ENCODE results near the gene LY6G5B.
A peak's percentile ranks its signal among the peaks of the same experiment; 100 is the strongest.

Gene LY6G5B

DNA sequence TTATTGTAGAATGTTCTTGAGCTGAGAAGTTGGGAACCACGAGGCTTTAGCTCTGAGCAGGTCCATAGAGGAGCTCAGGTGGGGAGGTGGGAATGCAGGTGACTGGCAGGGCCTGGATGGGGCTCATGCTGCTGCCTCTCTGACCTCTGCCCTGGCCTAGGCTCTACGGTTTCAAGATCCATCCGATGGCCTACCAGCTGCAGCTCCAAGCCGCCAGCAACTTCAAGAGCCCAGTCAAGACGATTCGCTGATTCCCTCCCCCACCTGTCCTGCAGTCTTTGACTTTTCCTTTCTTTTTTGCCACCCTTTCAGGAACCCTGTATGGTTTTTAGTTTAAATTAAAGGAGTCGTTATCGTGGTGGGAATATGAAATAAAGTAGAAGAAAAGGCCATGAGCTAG, at the start of gene LY6G5B:
TSS of gene LY6G5B (plus strand) at position 301 of the 400 bp plus-strand sequence. CDS start 975 bp downstream, outside the sequence.
- DNase-seq, result no peak

DNA sequence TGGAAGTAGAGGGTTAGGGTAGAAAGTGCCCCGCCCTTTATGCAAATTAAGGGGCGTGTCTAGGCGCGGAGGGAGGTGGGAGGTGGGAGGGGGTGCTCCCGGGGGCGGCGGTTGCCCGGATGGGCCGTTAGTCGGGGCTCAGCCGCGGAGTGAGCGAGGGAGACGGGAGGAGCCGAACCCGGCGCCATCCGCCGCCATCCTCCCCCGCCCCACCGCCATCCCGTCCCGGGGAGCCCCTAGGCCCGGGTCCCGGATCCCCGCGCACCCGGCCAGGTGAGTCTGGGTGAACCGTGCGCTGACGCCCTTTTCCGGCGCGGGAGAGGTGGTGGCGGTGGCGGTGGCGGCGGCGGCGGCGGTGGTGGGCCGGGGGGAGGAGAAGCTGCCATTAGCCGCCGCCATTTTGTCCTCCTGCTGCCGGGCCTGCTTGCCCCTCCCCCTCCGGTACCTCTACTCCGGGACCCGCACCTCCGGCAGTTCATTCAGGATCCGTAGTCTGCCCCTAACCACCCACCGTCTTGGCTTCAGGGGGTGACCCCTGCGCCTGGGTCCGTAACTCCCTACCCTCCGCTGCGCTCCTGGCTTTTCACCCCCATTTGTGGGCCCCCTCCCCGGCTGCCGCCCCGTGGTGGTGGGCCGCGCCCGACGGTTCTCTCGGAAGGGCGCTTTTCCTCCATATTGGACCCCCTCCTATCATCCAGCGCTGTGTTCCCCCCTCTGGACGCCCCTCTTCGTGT, 49.0 kb upstream of the LY6G5B start, which contains the start of gene PRRC2A:
TSS of gene PRRC2A (plus strand) at position 130 of the 734 bp plus-strand sequence. CDS start 2,075 bp downstream, outside the sequence.
- no peak for DNase-seq

GRCh38 chr6:31621320-31621939, 48.3 kb upstream of the LY6G5B start:
- no peak for DNase-seq

GRCh38 chr6:31621991-31622390, 47.8 kb upstream of the LY6G5B start:
- DNase-seq, result no peak

- peak; percentile 41 for DNase-seq
Observed at GRCh38 chr6:31622684-31623091, 47.1 kb upstream of the LY6G5B start.

DNA sequence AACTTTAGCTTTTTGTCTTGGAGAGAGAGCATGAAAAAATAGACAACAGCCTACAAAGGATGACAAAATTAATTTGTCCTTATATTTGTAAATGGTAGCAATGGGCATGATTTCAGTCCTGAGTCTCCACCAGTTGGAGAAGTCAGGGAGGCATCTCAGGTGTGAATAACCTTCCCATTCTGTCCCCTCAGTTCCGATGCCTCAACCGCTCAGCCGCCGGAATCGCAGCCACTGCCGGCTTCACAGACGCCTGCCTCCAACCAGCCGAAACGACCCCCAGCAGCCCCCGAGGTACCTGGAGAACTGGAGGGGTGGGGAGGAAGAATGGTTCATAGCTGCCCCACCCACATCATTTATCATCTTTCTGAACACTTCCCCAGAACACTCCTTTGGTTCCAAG, 45.7 kb upstream of the LY6G5B start:
- DNase-seq, result no peak

GRCh38 chr6:31626952-31627351, 42.8 kb upstream of the LY6G5B start:
- DNase-seq, result no peak

DNA sequence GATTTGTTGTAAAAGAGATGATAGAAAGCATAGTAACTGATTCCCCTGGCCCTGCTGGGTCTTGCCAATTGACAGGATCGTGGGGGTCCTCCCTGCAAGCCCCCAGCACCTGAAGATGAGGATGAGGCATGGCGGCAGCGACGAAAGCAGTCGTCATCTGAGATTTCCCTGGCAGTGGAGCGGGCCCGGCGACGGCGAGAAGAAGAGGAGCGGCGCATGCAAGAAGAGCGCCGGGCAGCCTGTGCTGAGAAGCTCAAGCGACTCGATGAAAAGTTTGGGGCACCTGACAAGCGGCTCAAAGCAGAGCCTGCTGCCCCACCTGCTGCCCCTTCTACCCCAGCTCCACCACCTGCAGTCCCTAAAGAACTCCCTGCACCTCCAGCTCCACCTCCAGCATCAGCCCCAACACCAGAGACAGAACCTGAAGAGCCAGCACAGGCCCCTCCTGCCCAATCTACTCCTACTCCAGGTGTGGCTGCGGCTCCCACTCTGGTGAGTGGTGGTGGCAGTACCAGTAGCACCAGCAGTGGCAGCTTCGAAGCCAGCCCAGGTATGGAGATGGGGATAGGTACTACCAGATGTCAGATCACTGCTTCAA, 42.0 kb upstream of the LY6G5B start:
- DNase-seq, result no peak

DNA sequence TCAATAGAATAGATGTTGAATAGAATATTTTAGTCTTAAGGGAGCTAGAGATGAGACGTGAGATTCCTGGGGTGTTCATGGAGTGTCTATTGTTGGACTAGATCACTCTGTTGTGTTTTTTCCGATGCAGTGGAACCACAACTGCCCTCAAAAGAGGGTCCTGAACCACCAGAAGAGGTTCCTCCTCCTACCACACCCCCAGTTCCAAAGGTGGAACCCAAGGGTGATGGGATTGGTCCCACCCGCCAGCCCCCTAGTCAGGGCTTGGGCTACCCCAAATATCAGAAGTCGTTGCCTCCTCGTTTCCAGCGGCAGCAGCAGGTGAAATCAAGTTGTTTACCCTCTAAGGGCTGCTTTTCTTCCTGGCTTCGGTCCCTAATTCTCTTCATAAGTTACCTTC, 40.8 kb upstream of the LY6G5B start:
- no peak for DNase-seq

GRCh38 chr6:31630177-31630934, 39.4 kb upstream of the LY6G5B start:
- no peak for DNase-seq

- DNase-seq, result no peak
Observed at GRCh38 chr6:31631209-31631608, 38.6 kb upstream of the LY6G5B start.

GRCh38 chr6:31631681-31632278, 38.0 kb upstream of the LY6G5B start:
- DNase-seq, result no peak

GRCh38 chr6:31632279-31632946, 37.4 kb upstream of the LY6G5B start:
- DNase-seq, result no peak

- DNase-seq, result no peak
Observed at GRCh38 chr6:31633447-31633846, 36.3 kb upstream of the LY6G5B start.

GRCh38 chr6:31634131-31634530, 35.6 kb upstream of the LY6G5B start:
- no peak for DNase-seq

DNA sequence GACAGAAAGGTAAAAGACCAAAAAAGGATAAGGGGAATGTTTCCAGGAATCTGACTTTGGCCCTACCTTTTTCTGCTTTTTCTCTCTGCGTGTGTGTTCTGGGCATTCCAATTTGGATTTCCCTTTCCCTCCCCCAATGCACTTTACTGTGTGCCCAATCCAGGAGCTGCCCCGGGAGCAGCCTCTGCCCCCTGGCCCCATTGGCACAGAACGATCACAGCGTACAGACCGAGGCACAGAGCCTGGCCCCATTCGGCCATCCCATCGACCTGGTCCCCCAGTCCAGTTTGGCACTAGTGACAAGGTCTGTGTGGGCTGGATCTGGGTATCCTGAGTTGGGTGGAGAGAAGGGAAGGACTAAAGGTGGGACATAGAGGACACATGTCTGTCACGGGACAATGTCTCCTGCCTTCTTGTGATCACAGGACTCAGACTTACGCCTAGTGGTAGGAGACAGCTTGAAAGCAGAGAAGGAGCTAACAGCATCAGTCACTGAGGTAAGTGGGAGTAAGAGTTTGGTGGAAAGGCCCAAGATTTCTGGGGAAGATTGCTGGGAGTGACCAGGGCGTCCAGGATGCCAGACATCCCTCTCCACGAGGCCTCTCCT, 34.7 kb upstream of the LY6G5B start:
- DNase-seq, result no peak

- no peak for DNase-seq
Observed at GRCh38 chr6:31636698-31637596, 32.8 kb upstream of the LY6G5B start.

DNA sequence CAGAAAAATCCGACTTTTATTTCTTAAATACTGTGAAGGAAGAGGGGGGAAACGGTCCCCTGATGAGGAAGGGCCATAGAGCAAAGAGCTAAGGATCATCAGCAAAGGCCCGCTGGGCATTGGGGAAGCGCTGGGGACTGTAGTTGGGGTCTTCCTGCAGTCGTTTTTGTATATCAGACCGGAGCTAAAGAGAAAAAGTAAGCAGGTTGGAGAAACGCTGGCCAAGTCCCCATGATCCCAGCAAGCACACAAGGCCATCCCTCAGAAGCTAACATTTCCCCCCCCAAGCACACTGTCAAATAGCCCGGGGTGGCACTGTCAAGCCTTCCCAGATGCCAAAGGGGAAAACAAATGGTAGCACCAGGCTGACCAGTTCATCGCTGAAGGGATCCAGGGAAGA, 30.7 kb upstream of the LY6G5B start:
- no peak for DNase-seq

GRCh38 chr6:31639449-31639861, 30.3 kb upstream of the LY6G5B start:
- no peak for DNase-seq

DNA sequence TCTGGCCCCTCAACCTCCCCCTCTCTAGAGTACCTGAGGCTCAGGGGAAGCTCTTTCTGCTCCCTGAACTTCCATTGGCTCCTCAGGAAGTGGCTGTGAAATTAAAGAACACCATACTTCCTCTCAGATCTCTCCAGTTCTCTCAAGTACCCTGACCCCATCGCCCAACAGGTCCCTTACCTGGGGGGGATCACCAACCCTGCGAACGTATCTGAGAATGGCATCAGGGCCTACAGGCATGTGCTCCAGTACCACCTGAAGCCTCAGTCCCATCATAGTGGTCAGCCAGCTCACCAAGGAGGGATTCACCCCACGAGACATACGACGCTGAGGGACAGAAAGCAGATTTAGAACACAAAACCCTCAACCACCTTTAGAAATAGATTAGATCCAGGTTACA, 29.2 kb upstream of the LY6G5B start:
- no peak for DNase-seq

DNA sequence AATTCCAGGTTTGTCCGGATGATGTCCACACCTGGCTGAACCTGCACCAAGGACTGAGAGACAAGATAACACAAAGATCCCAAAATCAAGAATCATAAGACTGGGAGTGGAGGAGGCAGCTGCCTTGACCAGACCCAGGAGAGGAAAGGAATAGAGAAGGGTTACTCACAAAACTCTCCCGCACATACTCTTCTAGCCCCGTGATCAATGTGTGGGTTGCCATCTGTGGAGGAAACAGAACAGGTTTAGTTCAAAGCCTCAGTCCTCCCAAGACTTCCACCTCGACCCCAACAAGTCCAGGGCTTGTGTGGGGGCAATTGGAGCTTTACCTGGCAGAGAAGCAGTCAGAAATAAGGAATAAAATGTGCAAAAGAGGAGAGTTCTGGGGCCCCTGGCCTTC, 28.4 kb upstream of the LY6G5B start:
- DNase-seq, result no peak
